Heart left ventricle (tissue), 16 donors: Measurements from ENCODE around the gene E4F1. TPM values are rescaled to one million over a fixed set of nuclear protein-coding genes. Genes with fewer than 3 reads are reported as not detected.

Experiments used
- ATAC-seq, 4 donors: fragments of 200-7000 bp; cut with Tn5 transposase; one replicate each; pipeline ENCODE4 v1.9.1; 2020 to 2022; ENCODE audit warnings: moderate library complexity in 4 of 4, mild to moderate bottlenecking in 3 of 4, moderate number of reproducible peaks in 1 of 4
- DNase-seq, 5 donors: peaks; one replicate each; pipeline ENCODE4 v3.0.0-alpha.2; 2020
- H3K27ac ChIP-seq, 12 donors: fragments of 200-600 bp; sonication (generic) in 4 of 12; one replicate each; pipeline versions ENCODE4 v1.5.0 to v1.8.0; 2016 to 2022; ENCODE audit warnings: mild to moderate bottlenecking in 2 of 12
- H3K27me3 ChIP-seq, 9 donors: fragments of 200-600 bp; sonication (generic) in 2 of 9; one replicate each; pipeline versions ENCODE4 v1.5.1 to v1.8.0; 2016 to 2022; ENCODE audit warnings: mild to moderate bottlenecking in 3 of 9
- H3K36me3 ChIP-seq, 9 donors: fragments of 200-600 bp; sonication (generic) in 2 of 9; one replicate each; pipeline versions ENCODE4 v1.5.0 to v1.8.0; 2018 to 2022; ENCODE audit warnings: mild to moderate bottlenecking in 2 of 9
- H3K4me1 ChIP-seq, 12 donors: fragments of 200-600 bp; sonication (generic) in 4 of 12; one replicate each; pipeline versions ENCODE4 v1.5.0 to v1.8.0; 2016 to 2022; ENCODE audit warnings: mild to moderate bottlenecking in 3 of 12
- H3K4me3 ChIP-seq, 12 donors: fragments of 200-600 bp; sonication (generic) in 4 of 12; one replicate each; pipeline versions ENCODE4 v1.5.0 to v1.8.0; 2017 to 2022; ENCODE audit warnings: mild to moderate bottlenecking in 9 of 12, moderate library complexity in 4 of 12
- H3K9me3 ChIP-seq, 12 donors: fragments of 200-600 bp; sonication (generic) in 4 of 12; one replicate each; pipeline versions ENCODE4 v1.5.0 to v1.8.0; 2016 to 2022; ENCODE audit warnings: mild to moderate bottlenecking in 1 of 12
- POLR2A ChIP-seq, 2 donors: fragments of 450-650 bp; IDR thresholded peaks; one replicate each; pipeline ENCODE4 v1.6.1; 2017; ENCODE audit warnings: antibody characterized with exemption in 2 of 2, mild to moderate bottlenecking in 2 of 2, moderate library complexity in 2 of 2
- WGBS, 4 donors: extraction: QIAGEN DNeasy Blood & Tissue Kit in 2 of 4; methylation state at CpG; one replicate each; pipeline versions ENCODE4 v1.1.5 to v1.1.7; 2013 to 2018; 5-methylcytosine and 5-hydroxymethylcytosine counted together
- intact Hi-C, 10 donors: fragments of 100-400 bp; cut with DNase I; formaldehyde crosslinking; loops; one replicate each; pipeline versions ENCODE4 v1.11.1 to v1.14.2; 2022
- polyA plus RNA-seq, 2 donors: library from polyadenylated mRNA; stranded (reverse); fragments of 200-250 nt; gene quantifications; one replicate each; pipeline ENCODE4 v1.2.3, GENCODE V29; 2013
- total RNA-seq, 9 donors: library from RNA; depleted of rRNA in 2 of 9; stranded (reverse); fragments of >200 nt in 2 of 9; fragmentation: NEBNext Ultra II Directional in 3 of 9; extraction: Animal tissue kit (Norgen Biotek cat#: 25700) in 3 of 9; gene quantifications; one replicate each; pipeline versions ENCODE4 v1.1.0 to v1.2.4, GENCODE V29; 2016 to 2023
- TF ChIP-seq, protein P1 (sequence below), 12 donors: fragments of 200-600 bp; sonication (generic) in 4 of 12; IDR thresholded peaks; one replicate each; pipeline versions ENCODE4 v1.5.0 to v1.8.0; 2018 to 2022; ENCODE audit warnings: antibody characterized with exemption in 12 of 12, mild to moderate bottlenecking in 5 of 12
- donor health status: ischemic (EF 13 %, LVEDD 7.1; RV severe dilation, severe dysfunction).
- donor health status: healthy with polysubstance abuse.
- donor health status: DM: no; HTN: yes; CAD: no.
- donor health status: DM: no; HTN: no; CAD: no.
- donor health status: ischemic (EF 25% LVEDD 6.9; RV normal size, moderate dysfunction).
- donor health status: ischemic (EF 25% LVEDD 5.7; RV mildly dilated, moderate dysfunction).
- donor health status: healthy.
- donor health status: DM: yes; HTN: yes; CAD: no.
- donor health status: ischemic (EF 35%, LVEDD 5.7; RV mildly dilated, moderate dysfunction).
- donor health status: nonischemic (EF 11% LVEDD 7.7; RV severe dilation, severe dysfunction).
- donor health status: DM: yes; HTN: yes; CAD: no.
- donor health status: PGD.
- donor health status: ischemic (EF 29% LVEDD 5.4; RV normal size, mild dysfunction).
- donor health status: nonischemic (EF 23%, LVEDD 6.1; RV moderate dilation, normal function).

The E4F1 gene
- total and polyA plus RNA-seq, 11 donors = 8.4 to 27.3 (median 12.7) TPM

DNA sequence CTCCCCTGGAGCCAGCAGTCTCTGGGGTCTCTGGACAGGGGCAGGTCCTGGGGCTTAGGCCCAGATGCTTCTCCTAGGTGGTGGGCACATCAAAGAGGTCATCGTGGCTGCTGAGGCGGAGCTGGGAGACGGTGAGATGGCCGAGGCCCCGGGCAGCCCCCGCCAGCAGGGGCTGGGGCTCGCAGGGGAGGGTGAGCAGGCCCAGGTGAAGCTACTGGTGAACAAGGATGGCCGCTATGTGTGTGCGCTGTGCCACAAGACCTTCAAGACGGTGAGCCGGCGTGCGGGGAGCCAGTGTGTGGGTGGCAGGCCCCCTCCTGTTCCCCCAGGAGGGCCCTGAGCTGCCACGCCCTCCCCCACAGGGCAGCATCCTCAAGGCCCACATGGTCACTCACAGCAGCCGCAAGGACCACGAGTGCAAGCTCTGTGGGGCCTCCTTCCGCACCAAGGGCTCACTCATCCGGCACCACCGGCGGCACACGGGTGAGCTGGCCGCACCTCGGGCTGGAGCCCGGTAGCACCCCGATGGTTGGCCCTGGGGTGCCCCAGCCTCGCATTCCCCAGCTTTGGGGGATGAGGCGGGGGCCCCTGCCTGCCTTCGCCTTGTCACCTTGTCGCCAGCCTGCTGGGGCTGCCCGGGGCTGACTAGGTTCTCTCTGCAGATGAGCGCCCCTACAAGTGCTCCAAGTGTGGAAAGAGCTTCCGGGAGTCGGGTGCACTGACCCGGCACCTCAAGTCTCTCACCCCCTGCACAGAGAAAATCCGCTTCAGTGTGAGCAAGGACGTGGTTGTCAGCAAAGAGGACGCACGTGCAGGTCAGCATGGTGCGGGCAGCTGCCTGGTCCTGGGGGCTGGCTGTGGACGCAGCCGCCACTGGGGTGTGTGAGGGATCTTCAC is 9.0 kb downstream of the E4F1 start:
- ATAC-seq = no peak
- Histone ChIP-seq H3K27me3 (peaks cover 0 to 17% (median 6%) of the 10 kb centered on the region in 9 donors), H3K27ac (no peak overlapping the region), H3K4me3 (no peak overlapping the region), H3K36me3 (peaks cover 7 to 80% (median 73%) of the 10 kb centered on the region in 9 donors), H3K4me1 (peaks cover 0 to 18% (median 14%) of the 10 kb centered on the region in 12 donors), H3K9me3 (no peaks in the 10 kb centered on the region)
- TF ChIP-seq, protein P1, sequence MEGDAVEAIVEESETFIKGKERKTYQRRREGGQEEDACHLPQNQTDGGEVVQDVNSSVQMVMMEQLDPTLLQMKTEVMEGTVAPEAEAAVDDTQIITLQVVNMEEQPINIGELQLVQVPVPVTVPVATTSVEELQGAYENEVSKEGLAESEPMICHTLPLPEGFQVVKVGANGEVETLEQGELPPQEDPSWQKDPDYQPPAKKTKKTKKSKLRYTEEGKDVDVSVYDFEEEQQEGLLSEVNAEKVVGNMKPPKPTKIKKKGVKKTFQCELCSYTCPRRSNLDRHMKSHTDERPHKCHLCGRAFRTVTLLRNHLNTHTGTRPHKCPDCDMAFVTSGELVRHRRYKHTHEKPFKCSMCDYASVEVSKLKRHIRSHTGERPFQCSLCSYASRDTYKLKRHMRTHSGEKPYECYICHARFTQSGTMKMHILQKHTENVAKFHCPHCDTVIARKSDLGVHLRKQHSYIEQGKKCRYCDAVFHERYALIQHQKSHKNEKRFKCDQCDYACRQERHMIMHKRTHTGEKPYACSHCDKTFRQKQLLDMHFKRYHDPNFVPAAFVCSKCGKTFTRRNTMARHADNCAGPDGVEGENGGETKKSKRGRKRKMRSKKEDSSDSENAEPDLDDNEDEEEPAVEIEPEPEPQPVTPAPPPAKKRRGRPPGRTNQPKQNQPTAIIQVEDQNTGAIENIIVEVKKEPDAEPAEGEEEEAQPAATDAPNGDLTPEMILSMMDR (IDR thresholded peaks at IDR 0.05) = no peak
- no peak for TF ChIP-seq POLR2A (IDR thresholded peaks at IDR 0.05)
- WGBS, 4 donors = 90 to 92% (median 91%) methylated on average over 23 to 41 of the region's 41 CpGs
- peak in 1 of 5 donors; percentile 21 for DNase-seq
- intact Hi-C loops = no loop called here

DNA sequence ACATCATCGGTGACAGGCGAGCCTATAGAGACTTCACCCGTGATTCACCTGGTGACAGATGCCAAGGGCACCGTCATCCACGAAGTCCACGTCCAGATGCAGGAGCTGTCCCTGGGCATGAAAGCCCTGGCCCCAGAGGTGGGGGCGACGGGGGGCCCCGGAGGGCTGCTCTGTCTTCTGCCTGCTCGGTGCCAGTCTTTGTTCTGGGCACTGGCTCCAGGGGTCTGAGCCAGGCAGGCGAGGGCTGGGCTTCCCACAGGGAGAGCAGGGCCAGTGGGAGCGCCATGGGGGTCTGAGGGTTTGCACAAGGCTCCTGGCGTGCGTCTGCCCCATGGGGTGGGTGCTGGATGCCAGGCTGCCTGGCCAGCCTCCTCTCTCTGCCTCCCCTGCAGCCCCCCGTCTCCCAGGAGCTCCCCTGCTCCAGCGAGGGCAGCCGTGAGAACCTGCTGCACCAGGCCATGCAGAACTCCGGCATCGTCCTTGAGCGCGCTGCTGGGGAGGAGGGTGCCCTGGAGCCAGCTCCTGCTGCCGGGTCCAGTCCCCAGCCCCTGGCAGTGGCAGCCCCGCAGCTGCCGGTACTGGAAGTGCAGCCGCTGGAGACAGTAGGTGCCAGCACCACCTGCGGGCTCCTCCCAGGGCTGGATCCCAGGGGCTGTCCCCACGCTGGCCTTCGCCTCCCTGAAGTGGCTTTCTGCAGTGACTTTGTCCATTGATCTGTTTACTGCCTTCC is 9.8 kb downstream of the E4F1 start:
- peaks cover 0 to 25% (median 21%) of the 10 kb centered on the region in 12 donors for H3K4me1 ChIP-seq
- H3K27me3 ChIP-seq = peaks cover 0 to 24% (median 6%) of the 10 kb centered on the region in 9 donors
- no peak for ATAC-seq
- H3K4me3 ChIP-seq = no peak overlapping the region
- DNase-seq = peak in 1 of 5 donors; percentile 22
- no peaks in the 10 kb centered on the region for H3K9me3 ChIP-seq
- peaks cover 7 to 79% (median 70%) of the 10 kb centered on the region in 9 donors for H3K36me3 ChIP-seq
- WGBS, 4 donors = 94 to 95% (median 94%) methylated on average over 11 to 28 of the region's 28 CpGs
- no peak for TF ChIP-seq POLR2A (IDR thresholded peaks at IDR 0.05)
- TF ChIP-seq, protein P1 (IDR thresholded peaks at IDR 0.05) = no peak
- intact Hi-C loops = no loop called here
- H3K27ac ChIP-seq = no peak overlapping the region

DNA sequence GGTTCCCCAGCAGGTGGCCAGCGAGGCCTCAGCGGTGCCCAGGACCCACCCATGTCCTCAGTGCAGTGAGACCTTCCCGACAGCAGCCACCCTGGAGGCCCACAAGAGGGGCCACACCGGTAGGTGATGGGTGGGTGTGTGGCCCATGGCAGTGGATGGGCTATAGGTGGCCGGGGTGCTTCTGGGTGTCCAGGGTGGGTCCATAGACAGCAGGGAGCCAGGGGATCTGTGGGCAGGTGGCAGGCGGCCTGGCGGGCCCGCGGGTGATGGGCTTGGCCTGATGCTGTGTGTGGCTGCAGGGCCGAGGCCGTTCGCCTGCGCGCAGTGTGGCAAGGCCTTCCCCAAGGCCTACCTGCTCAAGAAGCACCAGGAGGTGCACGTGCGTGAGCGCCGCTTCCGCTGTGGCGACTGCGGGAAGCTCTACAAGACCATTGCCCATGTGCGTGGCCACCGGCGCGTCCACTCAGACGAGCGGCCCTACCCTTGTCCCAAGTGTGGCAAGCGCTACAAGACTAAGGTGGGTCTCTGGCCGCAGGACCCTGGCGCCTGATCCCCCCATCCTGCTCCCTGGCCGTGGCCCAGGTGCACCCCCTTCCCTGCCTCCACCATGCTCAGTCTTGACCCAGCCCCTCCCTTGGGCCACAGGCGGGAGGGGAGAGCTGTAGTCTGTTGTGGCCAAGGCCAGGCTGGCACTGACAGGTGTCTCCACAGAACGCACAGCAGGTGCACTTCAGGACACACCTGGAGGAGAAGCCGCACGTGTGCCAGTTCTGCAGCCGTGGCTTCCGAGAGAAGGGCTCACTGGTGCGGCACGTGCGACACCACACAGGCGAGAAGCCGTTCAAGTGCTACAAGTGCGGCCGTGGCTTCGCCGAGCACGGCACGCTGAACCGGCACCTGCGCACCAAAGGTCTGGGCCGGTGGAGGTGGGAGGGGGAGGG is 10.8 kb downstream of the E4F1 start:
- H3K36me3 ChIP-seq = peaks cover 7 to 69% (median 61%) of the 10 kb centered on the region in 9 donors
- no peak overlapping the region for H3K4me3 ChIP-seq
- intact Hi-C loops = no loop called here
- H3K27me3 ChIP-seq = peaks cover 0 to 24% (median 6%) of the 10 kb centered on the region in 9 donors
- H3K9me3 ChIP-seq = no peaks in the 10 kb centered on the region
- ATAC-seq (no peak), DNase-seq (no peak)
- 93 to 97% (median 95%) methylated on average over 21 to 51 of the region's 51 CpGs for WGBS, 4 donors
- no peak for TF ChIP-seq POLR2A (IDR thresholded peaks at IDR 0.05)
- TF ChIP-seq, protein P1 (IDR thresholded peaks at IDR 0.05) = no peak
- H3K4me1 ChIP-seq = peaks cover 0 to 31% (median 23%) of the 10 kb centered on the region in 12 donors
- H3K27ac ChIP-seq = no peak overlapping the region
